GM21737 (cell line): Measurements from ENCODE around the gene BCAS1.
A peak's percentile ranks its signal among the peaks of the same experiment; 100 is the strongest.

Experiments used
- ATAC-seq: cut with Tn5 transposase; IDR thresholded peaks from one replicate; pipeline ENCODE4 v1.9.1; 2021; ENCODE audit warnings: mild to moderate bottlenecking, moderate library complexity; ENCODE audit not compliant: unreplicated experiment

BCAS1 gene

DNA sequence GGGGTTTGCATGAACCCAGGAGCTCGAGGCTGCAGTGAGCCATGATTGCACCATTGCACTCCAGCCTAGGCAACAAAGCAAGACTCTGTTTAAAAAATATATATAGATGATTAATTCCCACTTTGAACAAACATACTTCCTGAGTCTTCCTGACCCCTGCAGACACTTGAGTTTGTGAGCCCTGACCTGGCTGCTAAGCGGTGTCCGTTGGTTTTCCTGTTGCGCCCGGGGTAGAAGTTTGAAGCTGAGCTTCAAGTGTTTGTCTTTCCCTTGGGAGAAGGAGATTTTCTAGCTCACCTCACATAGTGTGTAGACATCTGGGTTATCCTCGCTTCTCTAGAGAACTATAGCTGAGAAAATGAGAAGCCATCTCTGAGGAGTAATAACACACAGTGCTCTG, 11.7 kb upstream of the BCAS1 start:
- no peak for ATAC-seq

DNA sequence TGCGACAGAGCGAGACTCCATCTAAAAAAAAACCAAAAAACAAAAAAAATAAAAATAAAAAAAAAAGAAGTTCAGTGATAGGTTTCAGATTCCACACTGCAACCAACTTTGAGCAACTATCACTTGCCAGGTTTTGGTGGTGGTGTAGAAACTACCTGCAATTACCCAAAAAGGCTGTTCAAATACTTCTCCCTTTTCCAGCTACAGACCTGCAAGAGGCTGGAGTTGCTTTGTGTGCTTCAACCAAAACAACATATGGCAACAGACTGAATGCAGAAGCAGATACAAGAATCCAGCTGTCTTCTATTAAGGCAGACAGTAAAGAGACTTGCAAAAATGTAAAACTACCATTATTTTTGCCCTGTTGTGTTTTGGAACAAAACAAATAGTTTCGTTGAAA, 9.3 kb upstream of the BCAS1 start:
- no peak for ATAC-seq

DNA sequence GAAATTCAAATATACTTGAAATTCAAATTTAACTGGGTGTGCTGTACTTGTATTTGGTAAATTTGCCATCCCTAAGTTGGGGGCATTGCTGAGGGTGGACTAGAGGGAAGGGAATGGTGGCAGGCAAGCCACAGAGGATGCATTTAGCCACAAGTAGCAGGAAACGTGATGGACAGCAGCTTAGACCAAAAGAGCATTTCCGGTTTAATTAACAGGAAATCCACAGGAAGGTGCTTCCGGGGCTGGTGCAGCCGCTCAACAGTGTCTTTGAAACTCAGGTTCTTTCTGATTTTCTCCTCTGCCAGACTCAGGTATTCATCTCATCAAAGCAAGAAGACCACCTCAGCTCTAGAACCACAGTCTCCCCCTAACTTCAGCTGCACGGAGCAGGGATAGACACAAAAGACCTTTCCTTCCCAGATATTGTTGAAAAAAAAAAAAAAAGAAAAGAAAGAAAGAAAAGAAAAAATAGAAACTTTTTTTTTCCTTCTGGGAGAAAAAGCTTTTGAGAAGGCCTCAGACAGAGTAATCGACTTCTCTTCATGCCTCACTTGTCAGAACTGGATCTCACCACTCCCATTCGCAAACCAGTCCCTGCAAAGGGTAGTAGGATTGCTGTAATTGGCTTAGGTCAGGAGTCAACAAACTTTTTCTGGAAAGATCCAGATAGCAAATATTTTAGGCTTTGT, 8.0 kb upstream of the BCAS1 start:
- ATAC-seq = peak; percentile 92

- ATAC-seq = no peak
Measured at GRCh38 chr20:54076259-54076658, 5.9 kb upstream of the BCAS1 start.

- no peak for ATAC-seq
Measured at GRCh38 chr20:54075322-54075721, 4.9 kb upstream of the BCAS1 start.

DNA sequence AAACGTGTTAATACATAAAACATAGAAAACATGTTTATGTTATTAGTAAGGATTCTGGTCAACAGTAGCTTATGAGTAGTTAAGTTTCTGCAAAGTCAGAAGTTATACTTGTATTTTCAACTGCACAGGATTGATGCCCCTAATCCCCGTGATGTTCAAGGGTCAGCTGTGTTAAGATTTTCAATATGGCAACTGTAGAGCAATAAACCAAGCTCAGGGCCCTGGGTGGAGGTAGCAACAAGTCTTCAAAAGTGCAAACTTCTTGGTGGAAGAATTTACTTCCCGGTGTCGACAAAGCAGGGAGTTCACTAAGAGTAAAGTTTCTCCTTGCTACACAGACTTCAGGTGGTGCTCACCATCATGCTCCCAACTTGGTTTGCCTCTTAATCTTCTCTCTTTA, 4.1 kb upstream of the BCAS1 start:
- ATAC-seq = no peak

DNA sequence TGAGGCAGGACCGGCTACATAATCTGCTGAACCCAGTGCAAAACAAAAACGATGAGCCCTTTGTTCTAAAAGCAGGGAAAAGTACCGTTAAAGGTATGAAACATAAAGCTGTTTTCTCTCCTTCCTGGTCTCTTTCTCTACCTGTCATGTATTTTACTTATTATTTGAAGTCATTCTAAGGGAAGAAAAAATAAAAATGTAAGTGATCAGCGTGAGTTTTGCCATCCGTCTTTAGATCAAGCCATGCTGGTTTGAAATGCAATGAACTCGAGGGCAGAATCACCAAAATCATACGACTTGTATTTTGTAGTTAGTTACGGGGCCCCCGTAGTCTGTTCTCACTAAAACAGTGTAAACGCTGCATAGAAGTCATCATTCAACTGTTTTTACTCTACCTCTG, 2.9 kb upstream of the BCAS1 start:
- ATAC-seq = no peak

DNA sequence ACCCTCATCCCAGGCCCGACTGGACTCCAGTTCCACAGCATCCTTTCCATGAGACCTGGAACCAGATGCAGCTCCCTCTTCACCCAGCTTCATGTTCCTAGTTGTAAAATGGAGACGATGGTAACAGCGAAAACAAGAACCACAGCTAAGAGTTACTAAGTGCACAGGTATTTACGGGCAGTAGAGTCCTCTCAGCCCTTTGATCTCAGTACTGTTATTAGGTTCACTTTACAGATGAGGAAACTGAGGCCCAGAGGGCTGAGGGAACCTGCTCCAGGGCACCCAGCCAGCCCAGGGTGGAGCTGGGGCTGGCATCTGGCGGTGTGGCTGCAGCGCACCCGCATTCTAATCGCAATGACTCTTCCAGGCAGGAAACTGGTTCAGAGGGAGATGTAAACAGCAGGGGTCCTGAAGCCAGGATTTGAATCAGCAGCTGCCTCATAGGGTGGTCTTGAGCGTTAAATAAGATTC, 858 bp downstream of the BCAS1 start:
- no peak for ATAC-seq

DNA sequence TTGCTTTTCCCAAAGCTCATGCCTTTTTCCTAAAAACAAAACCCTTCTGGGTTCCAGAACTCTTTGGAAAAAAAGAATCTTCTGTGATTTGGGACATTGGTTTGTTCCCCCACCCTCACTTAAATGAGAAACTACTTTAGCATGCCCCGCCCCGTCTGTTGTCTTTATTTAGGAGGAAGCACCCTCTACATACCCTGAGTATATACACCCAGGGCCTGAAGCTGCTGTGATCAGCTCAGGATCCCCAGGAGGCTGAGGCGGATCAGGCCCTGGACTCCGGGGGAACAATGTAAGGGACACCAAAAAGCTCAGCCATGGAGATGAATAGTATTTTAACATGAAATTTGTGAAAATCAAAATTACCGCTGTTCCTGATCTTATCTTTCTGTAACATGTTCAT, 1.4 kb downstream of the BCAS1 start:
- ATAC-seq = no peak

GRCh38 chr20:54068495-54068894, 1.9 kb downstream of the BCAS1 start:
- ATAC-seq = no peak

- ATAC-seq = peak; percentile 59
Measured at GRCh38 chr20:54067606-54068174, 2.7 kb downstream of the BCAS1 start.

DNA sequence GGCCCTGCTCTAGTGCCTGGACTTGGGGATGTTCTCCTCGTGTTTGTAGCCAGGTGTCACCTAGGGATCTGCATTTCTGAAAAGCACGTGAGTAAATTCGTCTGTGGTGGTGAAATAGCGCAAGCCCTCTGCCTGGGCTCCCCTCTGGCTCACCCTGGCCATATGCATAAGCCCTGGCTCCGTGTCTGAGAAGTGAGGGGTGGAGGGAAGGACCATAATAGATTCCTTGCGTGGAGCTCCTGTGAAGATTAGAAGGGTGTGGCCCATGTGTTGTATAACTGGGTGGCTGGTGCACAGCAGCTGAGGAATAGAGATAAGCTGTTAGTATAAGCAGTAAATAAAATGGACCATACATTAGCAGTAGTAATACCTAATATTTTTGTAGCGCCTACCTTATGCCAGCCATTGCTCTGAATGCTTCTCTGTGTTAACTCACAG, 4.8 kb downstream of the BCAS1 start:
- ATAC-seq = no peak

GRCh38 chr20:54064939-54065338, 5.5 kb downstream of the BCAS1 start:
- ATAC-seq = no peak

GRCh38 chr20:54063992-54064676, 6.3 kb downstream of the BCAS1 start:
- no peak for ATAC-seq

GRCh38 chr20:54063580-54063979, 6.8 kb downstream of the BCAS1 start:
- no peak for ATAC-seq

DNA sequence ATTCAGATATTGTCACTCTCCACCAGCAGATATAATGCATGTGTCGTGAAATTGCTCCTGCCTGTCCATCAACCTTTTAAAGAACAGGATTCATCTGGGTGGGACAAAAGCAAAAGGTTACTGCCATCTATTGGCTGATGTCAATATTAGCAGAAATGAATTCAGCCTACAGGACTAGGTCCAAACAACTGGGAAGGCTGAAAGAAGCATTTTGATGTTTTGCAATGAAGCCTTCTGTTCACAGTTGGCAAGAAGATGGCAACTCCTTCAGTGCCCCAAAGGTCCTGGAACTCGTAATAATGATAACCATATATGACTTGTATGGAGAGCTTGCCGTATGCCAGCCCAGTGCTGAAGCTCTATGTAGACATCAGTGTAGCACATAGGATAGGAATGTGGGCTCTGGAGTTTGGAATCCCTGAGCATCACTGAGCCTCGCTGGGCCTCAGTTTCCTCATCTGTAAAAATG, 7.5 kb downstream of the BCAS1 start:
- ATAC-seq = no peak

DNA sequence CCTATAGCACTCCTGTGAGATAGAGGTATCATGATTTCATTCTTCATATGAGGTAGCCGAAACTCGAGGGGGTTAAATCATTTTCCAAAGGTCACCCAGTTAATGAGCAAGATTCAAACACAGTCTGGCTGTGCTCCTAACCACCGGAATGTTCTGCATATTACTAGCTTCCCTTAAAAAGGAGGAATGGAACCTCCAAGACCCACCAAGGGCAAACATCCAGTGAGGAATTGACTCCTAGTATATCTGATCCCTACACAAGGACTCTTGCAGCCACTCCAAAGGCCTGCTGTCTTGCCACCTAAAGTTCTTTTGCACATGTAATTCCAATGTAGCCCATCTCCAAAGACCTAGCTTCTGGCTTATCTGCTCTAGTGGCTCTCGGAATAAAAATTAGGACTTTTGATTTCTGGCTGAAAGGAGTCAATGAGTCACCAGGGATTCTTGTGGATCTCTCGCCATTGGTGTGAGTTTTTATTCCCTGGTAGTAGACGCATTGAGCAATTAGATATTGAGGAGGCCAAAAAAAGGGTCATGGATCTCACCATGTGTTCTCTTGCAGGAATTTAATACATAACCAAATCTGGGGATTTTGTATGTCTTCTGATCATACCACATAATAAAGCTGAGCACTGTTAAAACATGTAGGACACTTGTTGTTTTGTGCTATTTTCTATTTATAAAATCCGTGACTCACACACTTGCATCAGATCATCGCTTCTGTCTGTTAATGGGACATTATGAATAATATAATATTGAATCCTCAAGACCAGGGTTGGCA, 9.1 kb downstream of the BCAS1 start:
- no peak for ATAC-seq

- ATAC-seq = no peak
Measured at GRCh38 chr20:54059691-54060364, 10.6 kb downstream of the BCAS1 start.

- no peak for ATAC-seq
Measured at GRCh38 chr20:54058420-54059139, 11.8 kb downstream of the BCAS1 start.
